ENCODE measurements around the gene CDKN3.

Gene CDKN3, protein sequence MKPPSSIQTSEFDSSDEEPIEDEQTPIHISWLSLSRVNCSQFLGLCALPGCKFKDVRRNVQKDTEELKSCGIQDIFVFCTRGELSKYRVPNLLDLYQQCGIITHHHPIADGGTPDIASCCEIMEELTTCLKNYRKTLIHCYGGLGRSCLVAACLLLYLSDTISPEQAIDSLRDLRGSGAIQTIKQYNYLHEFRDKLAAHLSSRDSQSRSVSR

DNA sequence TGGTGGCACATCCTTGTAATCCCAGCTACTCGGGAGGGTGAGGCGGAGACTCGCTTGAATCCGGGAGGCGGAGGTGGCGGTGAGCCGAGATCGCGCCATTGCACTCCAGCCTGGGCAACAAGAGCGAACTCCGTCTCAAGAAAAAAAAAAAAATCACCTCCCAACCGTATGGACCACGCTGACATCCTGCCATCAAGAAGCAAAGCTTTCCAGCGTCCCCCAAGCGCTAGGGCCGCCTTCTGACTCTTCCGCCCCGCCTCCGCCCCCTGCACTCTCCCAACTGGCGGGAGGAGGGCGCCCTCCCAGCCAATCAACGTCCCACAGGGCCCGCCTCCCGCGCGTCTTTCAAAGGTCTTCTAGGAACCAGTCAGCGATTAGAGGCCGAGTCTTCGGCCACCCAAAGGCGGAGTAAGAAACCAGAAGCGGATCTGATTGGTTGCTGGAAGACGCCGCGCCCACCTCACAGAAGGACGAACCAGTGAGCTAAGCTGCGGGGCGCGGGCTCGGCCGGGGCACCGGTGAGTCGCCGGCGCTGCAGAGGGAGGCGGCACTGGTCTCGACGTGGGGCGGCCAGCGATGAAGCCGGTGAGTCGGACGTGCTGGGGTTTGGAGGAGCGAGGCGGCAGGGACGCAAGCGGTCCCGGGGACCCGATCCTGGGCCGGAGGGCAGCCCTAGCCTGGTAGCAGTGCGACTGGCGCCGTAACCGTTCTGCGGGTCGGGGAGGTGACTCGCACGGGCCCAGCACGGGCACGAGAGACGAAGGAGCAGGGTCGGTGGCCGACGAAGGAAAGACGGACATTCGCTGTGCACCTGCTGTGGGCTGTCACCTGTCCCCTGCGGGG lies at the start of gene CDKN3:
CDKN3 (plus strand) TSS at position 515 of the 843 bp plus-strand sequence; CDS start at position 577, 62 bp downstream.
- H3K4me3 ChIP-seq (ENCODE audit: low read depth, low read length) = peak within 1 kb of the TSS; percentile 72
- TF ChIP-seq CTCF (IDR thresholded peaks at IDR 0.05; ENCODE audit: low read depth, low read length) = no peak

DNA sequence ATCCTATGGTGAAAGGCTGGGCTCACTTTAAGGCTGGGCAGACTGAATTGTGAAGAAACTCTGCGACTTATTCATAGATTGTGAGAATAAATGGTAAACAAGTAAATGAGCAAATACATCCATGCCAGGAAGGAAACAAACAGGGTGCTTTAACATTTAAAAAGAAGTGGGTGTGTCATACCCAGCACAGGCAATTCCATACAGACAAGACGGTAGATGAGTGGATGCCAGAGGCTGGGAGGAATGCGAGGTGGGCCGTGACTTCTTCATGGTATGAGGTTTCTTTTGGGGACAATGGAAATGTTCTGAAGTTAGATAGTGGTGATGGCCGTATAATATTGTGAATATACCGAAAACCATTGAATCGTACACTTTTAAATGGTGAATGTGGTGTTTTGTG lies 49.8 kb upstream of the CDKN3 start:
- no peak overlapping the region for H3K4me3 ChIP-seq (ENCODE audit: low read depth, low read length)
- TF ChIP-seq CTCF (IDR thresholded peaks at IDR 0.05; ENCODE audit: low read depth, low read length) = no peak

GRCh38 chr14:54348001-54348611 lies 48.7 kb upstream of the CDKN3 start:
- TF ChIP-seq CTCF (IDR thresholded peaks at IDR 0.05; ENCODE audit: low read depth, low read length) = peak; percentile 34
- H3K4me3 ChIP-seq (ENCODE audit: low read depth, low read length) = no peak overlapping the region

- TF ChIP-seq CTCF (IDR thresholded peaks at IDR 0.05; ENCODE audit: low read depth, low read length) = no peak
- H3K4me3 ChIP-seq (ENCODE audit: low read depth, low read length) = no peak overlapping the region
Measured at GRCh38 chr14:54348923-54349620, 47.7 kb upstream of the CDKN3 start.

DNA sequence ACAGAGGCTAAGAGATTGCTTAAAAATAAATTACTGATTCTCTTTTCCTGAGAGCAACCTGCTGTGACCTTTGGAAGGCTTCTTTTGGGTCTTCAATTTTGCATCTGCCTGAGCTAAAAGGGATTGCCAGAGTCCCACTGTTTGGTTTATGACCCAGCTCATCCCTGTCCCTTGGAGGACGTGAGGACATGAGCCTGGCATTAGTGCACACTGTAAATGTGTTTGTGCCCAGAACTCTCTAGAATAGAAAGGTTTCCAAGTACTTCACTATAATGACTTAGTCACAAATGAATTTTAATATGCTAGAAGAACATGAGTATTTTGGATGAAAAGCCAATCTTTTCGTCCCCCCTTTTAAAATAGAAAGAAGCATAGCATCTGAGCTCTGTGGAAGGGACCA lies 47.1 kb upstream of the CDKN3 start:
- TF ChIP-seq CTCF (IDR thresholded peaks at IDR 0.05; ENCODE audit: low read depth, low read length) = no peak

GRCh38 chr14:54350203-54350602 lies 46.6 kb upstream of the CDKN3 start:
- H3K4me3 ChIP-seq (ENCODE audit: low read depth, low read length) = no peak overlapping the region
- TF ChIP-seq CTCF (IDR thresholded peaks at IDR 0.05; ENCODE audit: low read depth, low read length) = no peak

More for the DNA sequence above, 47.1 kb upstream of the CDKN3 start:
- no peak overlapping the region for H3K4me3 ChIP-seq (ENCODE audit: low read depth, low read length)

Measured in WI38 (cell line).